T-helper 2 cell treated with Interferon-gamma antibody and Interleukin-4, amounts not matched to agents 100 ng/mL and 5 ng/mL, for 36 hours (primary cell): ENCODE measurements around the gene CHRNB1. TPM values are rescaled to one million over a fixed set of nuclear protein-coding genes. Genes with fewer than 3 reads are reported as not detected.

Experiments
- intact Hi-C: fragments of 100-400 bp; cut with micrococcal nuclease; formaldehyde crosslinking; loops from one replicate; pipeline ENCODE4 v1.15.1; 2023
- total RNA-seq: library from RNA; stranded (reverse); gene quantifications from 2 replicates; pipeline ENCODE4 v1.2.3, GENCODE V29; 2022

The CHRNB1 gene
- total RNA-seq = 11.0 and 11.4 TPM in 2 replicates

- intact Hi-C loops = no loop called here
Measured at GRCh38 chr17:7444682-7445618, at the start of gene CHRNB1. Gene CHRNB1, plus strand, starts transcription at chr17:7445061. Its CDS starts 67 bp downstream, at chr17:7445128.

- intact Hi-C loops = no loop called here
Measured at GRCh38 chr17:7396147-7396546, 48.7 kb upstream of the CHRNB1 start.

GRCh38 chr17:7398612-7399011 lies 46.2 kb upstream of the CHRNB1 start:
- intact Hi-C loops = no loop called here

GRCh38 chr17:7403043-7403726 lies 41.7 kb upstream of the CHRNB1 start:
- intact Hi-C loops = loop anchor here (5.0 kb wide), 3 partner anchors 51 to 284 kb away; partner anchors contain the start of genes CTDNEP1, ELP5, KCTD11 and TP53

- intact Hi-C loops = loop anchor here (5.0 kb wide), 3 partner anchors 51 to 284 kb away; partner anchors contain the start of genes CTDNEP1, ELP5, KCTD11 and TP53
Measured at GRCh38 chr17:7403727-7403976, 41.2 kb upstream of the CHRNB1 start.

GRCh38 chr17:7403977-7404736 lies 40.7 kb upstream of the CHRNB1 start, which contains the start of gene TMEM256:
Gene TMEM256, minus strand, starts transcription at chr17:7404097. Its CDS starts 13 bp downstream, at chr17:7404084.
- intact Hi-C loops = loop anchor here (1.0 to 5.0 kb wide), 6 partner anchors 10 to 283 kb away; partner anchors contain the start of genes CTDNEP1, ELP5, KCTD11 and PLSCR3

- intact Hi-C loops = loop anchor here (1.0 to 5.0 kb wide), 6 partner anchors 11 to 282 kb away; partner anchors contain the start of genes CTDNEP1, ELP5, KCTD11 and PLSCR3
Measured at GRCh38 chr17:7404737-7405349, 40.0 kb upstream of the CHRNB1 start.

- intact Hi-C loops = no loop called here
Measured at GRCh38 chr17:7405350-7406234, 39.3 kb upstream of the CHRNB1 start.

- intact Hi-C loops = no loop called here
Measured at GRCh38 chr17:7406235-7406825, 38.5 kb upstream of the CHRNB1 start.

GRCh38 chr17:7407082-7407481 lies 37.8 kb upstream of the CHRNB1 start:
- intact Hi-C loops = no loop called here

- intact Hi-C loops = no loop called here
Measured at GRCh38 chr17:7407485-7408251, 37.2 kb upstream of the CHRNB1 start, which contains the start of gene NLGN2. Gene NLGN2, plus strand, starts transcription at chr17:7407845. Its CDS starts 411 bp downstream, at chr17:7408256.

- intact Hi-C loops = no loop called here
Measured at GRCh38 chr17:7408252-7408727, 36.6 kb upstream of the CHRNB1 start.

- intact Hi-C loops = no loop called here
Measured at GRCh38 chr17:7408863-7409262, 36.0 kb upstream of the CHRNB1 start.

GRCh38 chr17:7409716-7410115 lies 35.1 kb upstream of the CHRNB1 start:
- intact Hi-C loops = no loop called here

- intact Hi-C loops = no loop called here
Measured at GRCh38 chr17:7410634-7411426, 34.0 kb upstream of the CHRNB1 start.

- intact Hi-C loops = no loop called here
Measured at GRCh38 chr17:7411427-7411750, 33.5 kb upstream of the CHRNB1 start.

GRCh38 chr17:7413346-7413985 lies 31.4 kb upstream of the CHRNB1 start:
- intact Hi-C loops = no loop called here
